BE2C (cell line): ENCODE data around the gene C19orf12.
A peak's percentile ranks its signal among the peaks of the same experiment; 100 is the strongest.

Experiments
- DNase-seq: peaks from one replicate; pipeline ENCODE4 v3.0.0-alpha.2; 2020
- H3K27me3 ChIP-seq: fragments of 250-450 bp; sonication (Bioruptor Pico); 2 replicates; pipeline ENCODE4 v1.5.1; 2020; ENCODE audit warnings: mild to moderate bottlenecking
- H3K36me3 ChIP-seq: fragments of 250-450 bp; sonication (Bioruptor Pico); 2 replicates; pipeline ENCODE4 v1.5.1; 2020; ENCODE audit warnings: mild to moderate bottlenecking
- H3K4me1 ChIP-seq: fragments of 250-450 bp; sonication (Bioruptor Pico); 2 replicates; pipeline ENCODE4 v1.5.1; 2020
- H3K4me3 ChIP-seq: 2 replicates; pipeline ENCODE4 v1.5.1; 2011; ENCODE audit warnings: low read depth, low read length
- H3K9me3 ChIP-seq: fragments of 250-450 bp; sonication (Bioruptor Pico); 2 replicates; pipeline ENCODE4 v1.5.1; 2020
- TF ChIP-seq, protein P1 (sequence below): IDR thresholded peaks from 2 replicates; pipeline ENCODE4 v1.5.1; 2012; ENCODE audit warnings: mild to moderate bottlenecking, low read depth, low read length

Gene C19orf12

DNA sequence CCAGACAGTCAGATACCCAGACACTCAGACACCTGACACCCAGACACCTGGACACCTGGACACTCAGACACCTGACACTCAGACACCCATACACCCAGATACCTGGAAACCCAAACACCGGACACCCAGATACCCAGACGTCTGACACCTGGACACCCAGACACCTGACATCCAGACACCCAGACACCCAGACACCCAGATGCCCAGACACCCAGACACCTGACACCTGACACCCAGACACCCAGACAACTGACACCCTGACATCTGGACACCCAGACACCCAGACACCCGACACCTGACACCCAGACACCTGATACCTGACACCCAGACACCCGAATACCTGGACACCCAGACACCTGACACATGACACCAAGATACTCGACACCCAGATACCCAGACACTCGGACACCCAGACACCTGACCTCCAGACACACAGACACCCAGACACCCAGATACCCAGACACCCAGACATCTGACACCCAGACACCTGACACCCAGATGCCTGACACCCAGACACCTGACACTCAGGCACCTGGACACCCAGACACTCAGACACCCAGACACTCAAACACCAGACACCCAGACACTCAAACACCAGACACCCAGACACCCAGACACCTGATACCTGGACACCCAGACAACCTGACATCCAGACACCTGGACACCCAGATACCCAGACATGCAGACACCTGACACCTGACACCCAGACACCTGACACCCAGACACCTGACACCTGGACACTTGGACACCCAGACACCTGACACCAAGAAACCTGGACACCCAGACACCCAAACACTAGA is 19.1 kb downstream of the C19orf12 start:
- TF ChIP-seq, protein P1, sequence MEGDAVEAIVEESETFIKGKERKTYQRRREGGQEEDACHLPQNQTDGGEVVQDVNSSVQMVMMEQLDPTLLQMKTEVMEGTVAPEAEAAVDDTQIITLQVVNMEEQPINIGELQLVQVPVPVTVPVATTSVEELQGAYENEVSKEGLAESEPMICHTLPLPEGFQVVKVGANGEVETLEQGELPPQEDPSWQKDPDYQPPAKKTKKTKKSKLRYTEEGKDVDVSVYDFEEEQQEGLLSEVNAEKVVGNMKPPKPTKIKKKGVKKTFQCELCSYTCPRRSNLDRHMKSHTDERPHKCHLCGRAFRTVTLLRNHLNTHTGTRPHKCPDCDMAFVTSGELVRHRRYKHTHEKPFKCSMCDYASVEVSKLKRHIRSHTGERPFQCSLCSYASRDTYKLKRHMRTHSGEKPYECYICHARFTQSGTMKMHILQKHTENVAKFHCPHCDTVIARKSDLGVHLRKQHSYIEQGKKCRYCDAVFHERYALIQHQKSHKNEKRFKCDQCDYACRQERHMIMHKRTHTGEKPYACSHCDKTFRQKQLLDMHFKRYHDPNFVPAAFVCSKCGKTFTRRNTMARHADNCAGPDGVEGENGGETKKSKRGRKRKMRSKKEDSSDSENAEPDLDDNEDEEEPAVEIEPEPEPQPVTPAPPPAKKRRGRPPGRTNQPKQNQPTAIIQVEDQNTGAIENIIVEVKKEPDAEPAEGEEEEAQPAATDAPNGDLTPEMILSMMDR = no peak
- H3K27me3 ChIP-seq = no peaks in the 10 kb centered on the region
- DNase-seq = no peak
- H3K4me3 ChIP-seq = no peak overlapping the region
- H3K36me3 ChIP-seq = no peaks in the 10 kb centered on the region
- no peaks in the 10 kb centered on the region for H3K4me1 ChIP-seq
- H3K9me3 ChIP-seq = no peaks in the 10 kb centered on the region; the same call in 1 of the 2 replicates

DNA sequence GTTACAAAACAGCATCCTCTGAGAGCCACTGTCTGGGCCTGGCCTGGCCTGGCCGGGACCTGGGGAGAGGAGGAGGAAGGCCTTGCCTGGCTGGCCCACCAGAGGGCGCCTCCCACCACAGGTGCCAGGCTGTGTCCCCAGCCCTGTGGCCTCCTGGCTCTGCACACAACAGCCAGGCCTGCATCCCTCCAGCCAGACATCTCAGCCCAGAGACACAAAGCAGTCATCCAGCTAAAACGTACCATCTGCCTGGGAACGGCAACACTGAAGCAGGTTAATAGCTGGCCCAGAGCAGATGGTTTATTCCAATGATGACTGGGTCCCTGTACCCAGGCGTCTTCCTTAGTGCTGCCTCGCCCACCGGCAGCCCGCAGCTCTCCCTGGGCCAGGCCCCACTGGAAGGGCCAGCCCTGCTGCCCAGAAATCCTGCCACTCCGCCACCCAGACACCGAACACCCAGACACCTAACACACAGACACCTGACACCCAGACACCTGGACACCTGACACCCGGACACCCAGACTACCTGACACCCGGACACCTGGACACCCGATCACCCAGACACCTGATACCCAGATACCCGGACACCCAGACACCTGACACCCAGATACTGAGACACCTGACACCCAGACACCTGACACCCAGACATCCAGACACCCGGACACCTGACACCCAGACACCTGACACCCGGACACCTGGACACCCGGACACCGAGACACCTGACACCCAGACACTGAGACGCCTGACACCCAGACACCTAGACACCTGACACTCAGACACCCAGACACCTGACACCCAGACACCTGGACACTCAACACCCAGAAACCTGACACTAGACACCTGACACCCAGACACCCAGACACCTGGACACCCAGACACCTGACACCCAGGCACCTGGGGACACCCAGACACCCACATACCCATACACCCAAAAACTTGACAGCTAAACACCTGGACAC is 20.1 kb downstream of the C19orf12 start:
- TF ChIP-seq, protein P1 = peak; percentile 90
- no peaks in the 10 kb centered on the region for H3K36me3 ChIP-seq
- peak; percentile 89 for DNase-seq
- no peak overlapping the region for H3K4me3 ChIP-seq
- H3K9me3 ChIP-seq = no peaks in the 10 kb centered on the region; the same call in 1 of the 2 replicates
- H3K4me1 ChIP-seq = no peaks in the 10 kb centered on the region
- H3K27me3 ChIP-seq = no peaks in the 10 kb centered on the region

DNA sequence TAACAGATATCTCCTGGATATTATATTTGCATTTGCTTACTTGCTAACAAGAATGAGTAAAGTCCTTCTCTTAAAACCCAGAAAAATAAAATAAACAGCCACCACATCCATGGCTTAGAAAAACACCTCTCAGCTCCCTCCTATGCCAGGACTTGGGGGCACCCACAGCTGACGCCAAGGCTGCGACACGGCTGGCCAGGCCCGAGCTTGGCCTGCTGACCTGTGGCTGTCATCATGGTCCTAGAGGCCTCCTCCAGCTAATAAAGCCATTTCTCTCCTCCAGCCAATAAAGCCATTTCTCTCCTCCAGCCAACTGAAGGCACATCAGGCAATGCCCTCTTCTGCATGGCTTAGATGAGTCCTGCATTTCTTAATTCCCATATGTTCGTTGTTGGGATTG is 20.9 kb downstream of the C19orf12 start:
- TF ChIP-seq, protein P1 = no peak

DNA sequence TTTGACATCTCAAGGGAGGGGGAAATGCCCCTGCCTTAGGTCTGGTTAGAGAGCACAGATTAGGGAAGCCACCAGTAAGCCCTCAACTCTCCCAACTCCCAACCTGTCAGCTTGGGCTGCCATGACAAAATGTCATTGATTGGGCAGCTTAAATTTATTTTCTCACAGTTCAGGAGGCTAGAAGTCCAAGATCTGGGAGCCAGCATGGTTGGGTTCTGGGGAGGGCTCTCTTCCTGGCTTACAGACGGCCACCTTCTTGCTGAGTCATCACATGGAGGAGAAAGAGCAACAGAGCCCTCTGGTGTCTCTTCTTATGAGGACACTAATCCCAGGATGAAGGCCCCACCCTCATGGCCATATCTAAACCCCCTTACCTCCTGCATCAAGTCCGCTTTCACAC is 24.2 kb downstream of the C19orf12 start:
- H3K36me3 ChIP-seq = no peaks in the 10 kb centered on the region
- H3K4me3 ChIP-seq = no peak overlapping the region
- no peaks in the 10 kb centered on the region for H3K27me3 ChIP-seq
- H3K9me3 ChIP-seq = no peaks in the 10 kb centered on the region; the same call in 1 of the 2 replicates
- H3K4me1 ChIP-seq = no peaks in the 10 kb centered on the region
- peak; percentile 37 for DNase-seq
- TF ChIP-seq, protein P1 = peak; percentile 54

More for the DNA sequence above, 20.9 kb downstream of the C19orf12 start:
- Histone ChIP-seq H3K9me3 (no peaks in the 10 kb centered on the region; the same call in 1 of the 2 replicates), H3K4me3 (no peak overlapping the region), H3K27me3 (no peaks in the 10 kb centered on the region), H3K4me1 (no peaks in the 10 kb centered on the region), H3K36me3 (no peaks in the 10 kb centered on the region)
- no peak for DNase-seq

DNA sequence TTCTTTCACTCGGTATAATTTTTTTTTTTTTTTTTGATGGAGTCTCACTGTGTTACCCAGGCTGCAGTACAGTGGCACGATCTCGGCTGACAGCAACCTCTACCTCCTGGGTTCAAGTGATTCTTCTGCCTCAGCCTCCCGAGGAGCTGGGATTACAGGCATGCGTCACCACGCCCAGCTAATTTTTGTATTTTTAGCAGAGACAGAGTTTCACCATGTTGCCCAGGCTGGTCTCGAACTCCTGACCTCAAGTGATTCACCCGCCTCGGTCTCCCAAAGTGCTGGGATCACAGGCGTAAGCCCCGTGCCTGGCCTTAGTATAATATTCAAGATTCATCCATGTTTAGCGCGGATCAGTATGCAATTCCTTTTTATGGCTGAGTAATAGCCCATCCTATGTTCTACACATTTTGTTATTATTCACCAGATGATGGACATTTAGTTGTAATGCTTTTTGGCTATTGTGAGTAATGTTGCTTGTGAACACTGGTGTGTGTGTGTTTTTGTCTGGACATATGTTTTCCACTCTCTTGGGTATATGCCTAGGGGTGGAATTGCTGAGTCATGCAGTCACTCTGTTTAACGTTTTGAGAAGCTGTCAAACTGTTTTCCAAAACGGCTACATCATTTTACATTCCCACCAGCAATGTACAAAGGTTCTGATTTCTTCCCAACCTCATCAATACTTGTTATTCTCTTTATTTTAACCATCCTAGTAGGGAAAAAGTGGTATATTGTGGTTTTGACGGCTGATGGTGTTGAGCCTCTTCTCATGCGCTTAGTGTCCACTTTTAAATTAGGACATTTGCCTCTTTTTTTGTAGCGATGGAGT is 26.9 kb downstream of the C19orf12 start:
- Histone ChIP-seq H3K4me3 (no peak overlapping the region), H3K9me3 (no peaks in the 10 kb centered on the region; the same call in 1 of the 2 replicates), H3K36me3 (no peaks in the 10 kb centered on the region), H3K4me1 (no peaks in the 10 kb centered on the region), H3K27me3 (no peaks in the 10 kb centered on the region)
- no peak for DNase-seq
- TF ChIP-seq, protein P1 = no peak
